ENCODE results near the gene ALG6. TPM values are rescaled to one million over a fixed set of nuclear protein-coding genes. Genes with fewer than 3 reads are reported as not detected.

ALG6 gene
- total RNA-seq, 1 donor = 13.0 TPM

GRCh38 chr1:63325279-63325985 lies 42.0 kb upstream of the ALG6 start:
- DNase-seq (ENCODE audit: low read depth) = no peak
- TF ChIP-seq CTCF (IDR thresholded peaks at IDR 0.05; ENCODE audit: insufficient read depth, low read depth, low read length) = no peak
- no peak overlapping the region for H3K4me3 ChIP-seq (ENCODE audit: low read depth, low read length)

GRCh38 chr1:63326106-63326472 lies 41.3 kb upstream of the ALG6 start:
- no peak for DNase-seq (ENCODE audit: low read depth)
- no peak for TF ChIP-seq CTCF (IDR thresholded peaks at IDR 0.05; ENCODE audit: insufficient read depth, low read depth, low read length)
- no peak overlapping the region for H3K4me3 ChIP-seq (ENCODE audit: low read depth, low read length)

- no peak overlapping the region for H3K4me3 ChIP-seq (ENCODE audit: low read depth, low read length)
- no peak for DNase-seq (ENCODE audit: low read depth)
- TF ChIP-seq CTCF (IDR thresholded peaks at IDR 0.05; ENCODE audit: insufficient read depth, low read depth, low read length) = no peak
These were observed 40.7 kb upstream of the ALG6 start for GRCh38 chr1:63326473-63327380.

GRCh38 chr1:63327417-63328054 lies 39.9 kb upstream of the ALG6 start:
- H3K4me3 ChIP-seq (ENCODE audit: low read depth, low read length) = no peak overlapping the region
- peak; percentile 77 for TF ChIP-seq CTCF (IDR thresholded peaks at IDR 0.05; ENCODE audit: insufficient read depth, low read depth, low read length)
- peak; percentile 57 for DNase-seq (ENCODE audit: low read depth)

GRCh38 chr1:63328122-63328521 lies 39.3 kb upstream of the ALG6 start:
- DNase-seq (ENCODE audit: low read depth) = no peak

GRCh38 chr1:63328781-63329180 lies 38.6 kb upstream of the ALG6 start:
- no peak overlapping the region for H3K4me3 ChIP-seq (ENCODE audit: low read depth, low read length)
- no peak for TF ChIP-seq CTCF (IDR thresholded peaks at IDR 0.05; ENCODE audit: insufficient read depth, low read depth, low read length)
- no peak for DNase-seq (ENCODE audit: low read depth)

More at GRCh38 chr1:63328122-63328521, 39.3 kb upstream of the ALG6 start:
- no peak overlapping the region for H3K4me3 ChIP-seq (ENCODE audit: low read depth, low read length)
- TF ChIP-seq CTCF (IDR thresholded peaks at IDR 0.05; ENCODE audit: insufficient read depth, low read depth, low read length) = no peak

All from fibroblast of villous mesenchyme (primary cell).